Natural killer cell treated with Interleukin-12 subunit alpha and Interleukin-12 subunit beta and Interleukin-15 and Interleukin-18, amount 100 ng/mL, for 72 hours (primary cell): Measurements from ENCODE around the gene PKDCC. TPM values are rescaled to one million over a fixed set of nuclear protein-coding genes. Genes with fewer than 3 reads are reported as not detected.

Experiments
- total RNA-seq, 2 donors: library from RNA; stranded (reverse); gene quantifications; one replicate each; pipeline ENCODE4 v1.2.3, GENCODE V29; 2022

PKDCC gene
- total RNA-seq, 2 donors from 2014 or later: not detected

Other genes with a start within 250 kb of the PKDCC start
- 100 to 1,000 TPM in 1 of 2 donors, 10 to 100 TPM in 1; 73.4 to 140 TPM for gene EML4, start 121.3 kb downstream of the PKDCC start, total RNA-seq